Right atrium auricular region (tissue), 2 donors: Measurements from ENCODE around the gene ADGRD2. TPM values are rescaled to one million over a fixed set of nuclear protein-coding genes. Genes with fewer than 3 reads are reported as not detected.

ENCODE experiments used
- DNase-seq: peaks from one replicate; pipeline ENCODE4 v3.0.0-alpha.2; 2019; ENCODE audit warnings: low spot score
- H3K27ac ChIP-seq, 2 donors: fragments of 200-600 bp; sonication (generic); 1 replicate in 1 of 2; 2 replicates in 1 of 2; pipeline ENCODE4 v1.5.1; 2016 to 2019
- H3K27me3 ChIP-seq, 2 donors: fragments of 200-600 bp; sonication (generic); one replicate each; pipeline versions ENCODE4 v1.5.1 to v1.6.0; 2017 to 2019
- H3K36me3 ChIP-seq: fragments of 200-600 bp; sonication (generic); one replicate; pipeline ENCODE4 v1.5.1; 2016
- H3K4me1 ChIP-seq, 2 donors: fragments of 200-600 bp; sonication (generic); one replicate each; pipeline versions ENCODE4 v1.5.1 to v1.6.0; 2017 to 2019
- H3K4me3 ChIP-seq, 2 donors: fragments of 200-600 bp; sonication (generic); 1 replicate in 1 of 2; 2 replicates in 1 of 2; pipeline ENCODE4 v1.5.1; 2017 to 2019; ENCODE audit warnings: mild to moderate bottlenecking in 1 of 2, moderate library complexity in 1 of 2
- H3K9me3 ChIP-seq, 2 donors: fragments of 200-600 bp; sonication (generic); one replicate each; pipeline ENCODE4 v1.5.1; 2019
- CTCF ChIP-seq, 2 donors: fragments of 200-600 bp; sonication (generic); IDR thresholded peaks; one replicate each; pipeline ENCODE4 v1.5.1; 2019; ENCODE audit warnings: antibody characterized with exemption in 2 of 2
- total RNA-seq, 2 donors: library from RNA; depleted of rRNA; stranded (reverse); fragments of >200 nt; gene quantifications; one replicate each; pipeline ENCODE4 v1.1.0, GENCODE V29; 2016

Gene ADGRD2
- total RNA-seq, 2 donors from 2014 or later: not detected

DNA sequence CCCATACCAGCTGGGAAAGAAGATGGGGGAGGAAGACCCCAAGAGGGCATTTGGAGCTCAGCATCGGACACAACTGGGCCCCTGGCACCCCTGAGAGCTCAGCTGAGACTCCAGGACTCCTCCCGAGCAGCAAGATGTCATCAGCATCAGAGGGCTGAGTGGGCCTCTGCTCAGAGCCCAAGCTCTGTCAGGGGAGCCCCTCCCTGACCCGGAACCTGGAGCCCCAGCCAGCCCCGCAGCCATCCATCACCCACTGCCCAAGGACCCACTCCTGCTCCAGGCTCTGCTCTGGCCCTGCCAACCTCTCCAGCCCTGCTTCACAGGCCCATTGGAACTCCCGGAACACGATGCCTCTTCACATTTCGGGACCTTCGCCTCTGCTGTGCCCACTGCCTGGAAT lies 47.2 kb downstream of the ADGRD2 start:
- no peak for DNase-seq

GRCh38 chr9:124498040-124498439 lies 47.8 kb downstream of the ADGRD2 start:
- H3K4me1 ChIP-seq: peaks cover 0 to 11% of the 10 kb centered on the region in 2 donors
- peaks cover 5 to 8% of the 10 kb centered on the region in 2 donors for H3K27me3 ChIP-seq
- H3K4me3 ChIP-seq: no peak overlapping the region
- no peak for TF ChIP-seq CTCF (IDR thresholded peaks at IDR 0.05)
- DNase-seq: no peak
- H3K9me3 ChIP-seq: no peaks in the 10 kb centered on the region
- H3K27ac ChIP-seq: no peak overlapping the region
- H3K36me3 ChIP-seq: no peaks in the 10 kb centered on the region

More for the DNA sequence above, 47.2 kb downstream of the ADGRD2 start:
- TF ChIP-seq CTCF (IDR thresholded peaks at IDR 0.05): no peak
- peaks cover 0 to 7% of the 10 kb centered on the region in 2 donors for H3K4me1 ChIP-seq
- H3K4me3 ChIP-seq: no peak overlapping the region
- no peak overlapping the region for H3K27ac ChIP-seq
- peaks cover 1 to 2% of the 10 kb centered on the region in 2 donors for H3K27me3 ChIP-seq
- no peaks in the 10 kb centered on the region for H3K36me3 ChIP-seq
- no peaks in the 10 kb centered on the region for H3K9me3 ChIP-seq

- Histone ChIP-seq H3K9me3 (no peaks in the 10 kb centered on the region), H3K4me3 (no peak overlapping the region), H3K27ac (no peak overlapping the region), H3K27me3 (peaks cover 8 to 14% of the 10 kb centered on the region in 2 donors), H3K4me1 (peaks cover 0 to 17% of the 10 kb centered on the region in 2 donors), H3K36me3 (no peaks in the 10 kb centered on the region)
- no peak for DNase-seq
- TF ChIP-seq CTCF (IDR thresholded peaks at IDR 0.05): no peak
Observed at GRCh38 chr9:124498499-124499146, 48.4 kb downstream of the ADGRD2 start.

DNA sequence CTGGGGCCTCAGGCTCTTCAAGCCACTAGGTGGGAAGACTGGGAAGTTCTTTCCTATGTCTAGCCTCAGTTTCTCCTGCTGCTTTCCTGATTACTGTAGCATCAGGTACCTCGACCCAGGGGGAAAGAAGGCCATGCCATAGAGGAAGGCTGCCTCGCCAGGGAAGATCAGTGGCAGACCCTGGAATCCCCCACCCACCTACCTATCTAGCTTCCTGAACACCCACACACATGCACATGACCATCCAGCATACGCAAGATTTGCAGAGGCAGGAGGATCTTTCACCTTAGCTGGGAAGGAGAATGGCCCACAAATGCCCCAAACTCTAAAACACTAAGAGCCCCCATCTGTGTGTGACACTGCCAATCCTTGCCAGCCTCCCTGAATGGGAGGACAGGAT lies 49.0 kb downstream of the ADGRD2 start:
- Histone ChIP-seq H3K27ac (no peak overlapping the region), H3K36me3 (no peaks in the 10 kb centered on the region), H3K9me3 (no peaks in the 10 kb centered on the region), H3K4me1 (peaks cover 0 to 23% of the 10 kb centered on the region in 2 donors), H3K4me3 (no peak overlapping the region), H3K27me3 (peaks cover 14 to 20% of the 10 kb centered on the region in 2 donors)
- DNase-seq: no peak
- TF ChIP-seq CTCF (IDR thresholded peaks at IDR 0.05): no peak

GRCh38 chr9:124500028-124500795 lies 50.0 kb downstream of the ADGRD2 start:
- Histone ChIP-seq H3K4me3 (no peak overlapping the region), H3K9me3 (no peaks in the 10 kb centered on the region), H3K4me1 (peaks cover 0 to 22% of the 10 kb centered on the region in 2 donors), H3K27me3 (peaks cover 15 to 26% of the 10 kb centered on the region in 2 donors), H3K27ac (no peak overlapping the region), H3K36me3 (no peaks in the 10 kb centered on the region)
- no peak for TF ChIP-seq CTCF (IDR thresholded peaks at IDR 0.05)
- no peak for DNase-seq
